ENCODE results near the gene CELF1. TPM values are rescaled to one million over a fixed set of nuclear protein-coding genes. Genes with fewer than 3 reads are reported as not detected.

The CELF1 gene
- 70.4 and 89.4 TPM in 2 replicates for total RNA-seq

DNA sequence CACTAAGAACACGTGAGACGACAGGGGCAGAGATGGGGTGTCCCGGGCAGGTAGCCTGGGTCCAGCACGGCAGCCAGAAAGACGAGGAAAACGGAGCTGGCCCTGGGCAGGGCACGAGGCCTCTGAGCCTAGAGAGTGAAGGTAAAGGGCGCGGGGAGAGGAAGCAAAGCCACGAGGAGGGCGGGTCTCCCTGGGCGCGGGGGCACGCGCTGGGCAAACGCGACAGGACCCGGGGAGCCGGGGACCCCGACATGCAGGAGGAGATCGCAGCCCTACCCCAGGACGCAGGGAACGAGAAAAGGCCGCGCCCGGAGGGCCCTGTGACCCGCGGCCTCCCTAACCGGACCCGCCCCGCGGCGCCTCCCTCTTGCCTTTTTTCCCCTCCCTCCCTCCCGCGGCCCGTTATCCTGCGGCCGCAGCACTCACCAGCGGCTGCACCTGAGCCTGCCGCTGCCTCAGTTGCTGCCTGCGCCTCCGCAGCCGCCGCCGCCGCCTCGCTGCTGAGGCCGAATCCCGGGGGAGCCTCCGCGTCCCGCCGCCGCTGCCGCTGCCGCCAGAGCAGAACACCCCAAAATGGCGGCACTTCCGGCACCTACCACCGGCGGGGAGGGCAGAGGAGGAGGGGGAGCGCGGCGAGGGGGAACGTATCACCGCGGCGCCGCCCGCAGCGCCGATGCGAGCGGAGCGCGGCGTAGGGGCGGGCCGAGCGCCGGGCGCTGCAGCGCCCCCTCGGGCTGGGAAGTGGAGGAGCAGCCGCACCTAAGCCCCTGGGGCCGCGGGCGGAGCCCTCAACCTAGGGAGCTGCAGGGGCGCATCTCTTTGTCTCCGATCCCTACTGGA lies at the start of gene CELF1:
Gene CELF1, minus strand, starts transcription at position 567 of the 840 bp plus-strand sequence. CDS start 53,609 bp downstream, outside the sequence.

DNA sequence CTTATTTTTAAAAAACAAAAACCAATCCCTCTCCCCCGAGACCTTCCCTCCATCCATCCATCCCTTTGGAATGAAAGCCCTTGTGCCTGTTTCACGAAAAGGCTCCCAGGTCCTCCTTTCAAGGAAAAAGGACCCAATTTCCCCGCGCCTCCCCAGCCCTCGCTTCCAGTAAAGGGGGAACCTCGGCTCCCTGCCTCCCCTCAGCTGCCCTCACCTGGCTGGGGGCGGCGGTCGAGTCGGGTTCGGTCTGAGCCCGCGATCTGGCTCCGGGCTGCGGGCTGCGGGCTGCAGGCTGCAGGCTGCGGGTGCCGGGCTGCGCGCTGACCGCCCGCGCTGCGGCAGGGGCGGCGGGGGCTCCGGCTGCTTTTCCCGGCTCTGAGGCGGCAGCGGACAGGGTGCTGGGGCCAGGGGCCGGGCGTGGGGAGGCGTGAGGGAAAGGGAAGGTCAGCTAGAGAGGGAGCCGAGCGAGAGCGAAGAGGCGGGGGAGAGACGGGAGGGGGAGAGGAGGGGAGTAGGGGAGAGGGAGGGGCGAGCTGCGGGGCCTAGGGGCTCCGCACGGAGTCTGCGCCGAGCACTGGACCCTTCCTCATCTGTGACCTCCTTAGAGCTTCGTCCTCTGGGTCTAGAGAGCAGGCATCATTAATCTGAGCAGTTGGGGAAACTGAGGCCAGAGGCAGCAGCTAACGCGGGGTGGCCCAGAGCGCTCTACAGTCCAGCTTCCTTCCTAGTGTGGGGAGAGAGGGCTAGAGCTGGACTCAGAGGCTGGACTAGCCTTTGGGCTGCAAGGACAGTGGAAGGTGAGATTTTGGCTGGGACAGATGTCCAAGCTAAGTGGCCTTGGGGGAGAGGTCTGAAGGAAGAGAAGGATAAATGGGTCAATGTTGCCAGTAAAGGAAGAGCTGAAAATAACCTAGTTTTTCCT lies 41.3 kb upstream of the CELF1 start, which contains the start of gene C1QTNF4:
Gene C1QTNF4, minus strand, starts transcription at position 478 of the 922 bp plus-strand sequence. CDS start 3,601 bp downstream, outside the sequence.

GRCh38 chr11:47586098-47586855 lies 33.3 kb upstream of the CELF1 start, which contains the start of gene FAM180B:
Gene FAM180B (plus strand): TSS chr11:47586678. CDS start chr11:47586769, 91 bp downstream.

DNA sequence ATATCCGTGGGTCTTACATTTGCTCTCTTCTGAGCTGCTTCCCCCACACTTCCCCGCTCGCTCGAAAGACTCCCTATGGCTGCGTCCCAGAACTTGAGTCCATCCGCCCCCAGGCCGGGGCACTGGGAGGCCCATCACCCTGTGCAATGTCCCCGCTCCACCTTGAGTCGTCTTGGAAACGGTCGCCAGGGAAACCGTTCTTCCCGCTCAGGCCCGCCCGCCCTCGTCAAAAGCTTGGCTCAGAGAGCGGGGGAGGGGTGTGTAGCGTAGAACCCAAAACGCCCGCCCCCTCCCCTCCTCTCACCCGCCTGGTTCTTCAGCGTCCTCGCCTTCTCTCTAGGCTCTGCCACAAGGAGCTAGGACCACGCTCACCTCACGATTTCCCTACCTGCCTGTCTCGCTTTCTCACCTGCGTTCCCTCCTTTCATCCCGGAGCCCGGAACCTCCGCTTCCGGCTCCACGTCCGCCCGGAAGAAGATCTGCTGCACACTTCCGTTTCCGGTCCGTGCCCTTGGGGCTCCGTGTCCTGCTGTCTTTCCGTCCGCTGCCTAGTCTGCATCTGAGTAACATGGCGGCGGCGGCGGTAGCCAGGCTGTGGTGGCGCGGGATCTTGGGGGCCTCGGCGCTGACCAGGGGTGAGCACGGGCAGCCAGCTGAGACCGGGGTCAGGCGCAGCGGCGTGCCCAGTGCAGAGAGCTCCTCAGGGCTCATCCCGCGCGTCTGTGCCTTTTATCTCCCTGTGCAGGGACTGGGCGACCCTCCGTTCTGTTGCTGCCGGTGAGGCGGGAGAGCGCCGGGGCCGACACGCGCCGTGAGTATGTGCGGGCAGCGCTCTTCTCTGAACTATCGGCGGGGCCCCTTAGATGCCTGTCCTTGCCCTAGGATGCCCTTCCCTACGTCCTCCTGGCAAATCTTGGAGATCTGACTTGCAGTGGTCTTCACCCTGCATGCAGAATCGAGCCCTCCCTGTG lies 25.9 kb upstream of the CELF1 start, which contains the start of the genes KBTBD4 and NDUFS3:
Gene KBTBD4, minus strand, starts transcription at position 447 of the 971 bp plus-strand sequence. Its CDS starts 19 bp downstream, at position 428.
Gene NDUFS3, plus strand, starts transcription at position 551 of the 971 bp plus-strand sequence. Its CDS starts 18 bp downstream, at position 569.

DNA sequence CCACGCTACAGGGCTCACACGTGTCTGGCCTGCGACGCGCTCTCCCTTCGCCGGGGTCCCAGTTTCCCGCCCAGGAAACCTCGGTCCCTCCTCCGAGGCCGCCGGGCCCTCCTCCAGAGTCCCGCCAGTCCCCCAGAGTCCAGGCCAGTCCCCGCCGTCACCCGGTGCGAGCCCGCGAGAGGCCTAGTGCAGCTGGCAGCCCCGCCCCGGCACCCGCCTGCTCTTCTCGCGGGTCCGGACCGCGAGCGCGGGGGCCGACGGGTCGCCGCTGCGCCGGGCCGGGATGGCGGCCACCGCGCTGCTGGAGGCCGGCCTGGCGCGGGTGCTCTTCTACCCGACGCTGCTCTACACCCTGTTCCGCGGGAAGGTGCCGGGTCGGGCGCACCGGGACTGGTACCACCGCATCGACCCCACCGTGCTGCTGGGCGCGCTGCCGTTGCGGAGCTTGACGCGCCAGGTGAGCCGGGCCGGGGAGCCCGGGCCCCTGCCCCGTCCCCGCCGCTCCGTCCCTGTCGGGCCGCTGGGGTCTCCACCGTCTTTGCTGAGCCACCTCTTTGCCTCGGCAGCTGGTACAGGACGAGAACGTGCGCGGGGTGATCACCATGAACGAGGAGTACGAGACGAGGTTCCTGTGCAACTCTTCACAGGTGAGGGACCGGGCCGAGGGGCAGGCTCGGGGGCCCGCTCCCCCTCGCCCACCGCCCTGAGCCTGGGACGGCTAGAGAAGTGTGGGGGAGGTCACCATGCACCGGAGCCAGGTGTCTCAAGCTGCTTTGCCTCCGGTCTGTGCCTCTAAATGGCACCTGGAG lies 12.6 kb upstream of the CELF1 start, which contains the start of gene PTPMT1:
Gene PTPMT1, plus strand, starts transcription at position 260 of the 809 bp plus-strand sequence. Its CDS starts 24 bp downstream, at position 284.

DNA sequence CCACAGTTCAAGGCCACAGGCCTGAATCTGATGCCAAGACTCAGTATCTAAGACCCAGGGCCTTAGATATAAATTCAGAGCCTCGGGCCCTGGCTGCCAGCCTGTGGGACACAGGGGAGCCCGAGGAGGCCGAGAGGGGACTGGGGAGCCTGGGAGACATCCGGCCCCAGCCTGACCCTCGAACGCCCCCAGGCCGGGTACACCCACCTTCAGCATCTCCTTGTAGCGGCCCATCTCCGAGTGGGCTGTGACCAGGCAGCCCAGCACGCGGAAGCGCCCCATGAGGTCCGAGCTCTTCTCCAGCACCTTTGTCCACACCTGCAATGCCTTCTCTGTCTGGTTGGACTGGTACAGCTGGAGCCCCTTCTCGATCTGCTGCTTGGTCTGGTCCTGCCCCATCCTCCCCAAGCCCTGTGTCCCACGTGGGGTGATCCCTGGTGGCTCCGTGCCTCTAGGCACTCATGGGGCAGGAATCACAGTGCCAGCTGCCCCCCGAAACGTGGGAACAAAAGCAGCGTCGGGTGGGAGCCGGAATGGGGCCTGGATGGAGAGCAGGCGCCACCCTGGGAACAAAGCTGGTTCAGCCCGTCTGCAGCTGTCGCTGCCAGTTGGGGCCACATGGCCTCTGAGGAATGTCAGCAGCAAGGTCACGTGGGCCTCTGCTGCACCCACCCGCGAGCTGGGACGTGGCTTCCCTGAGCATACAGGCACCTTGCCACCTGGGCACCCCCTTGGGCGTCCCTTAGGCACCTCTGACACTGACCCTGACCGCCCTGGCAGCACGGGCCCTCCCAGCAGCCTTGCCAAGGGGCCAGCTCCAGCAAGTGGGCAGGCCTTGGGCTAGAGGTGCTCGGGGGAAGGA lies 104.1 kb downstream of the CELF1 start, which contains the start of gene RAPSN:
Gene RAPSN, minus strand, starts transcription at position 571 of the 862 bp plus-strand sequence. Its CDS starts 172 bp downstream, at position 399.

DNA sequence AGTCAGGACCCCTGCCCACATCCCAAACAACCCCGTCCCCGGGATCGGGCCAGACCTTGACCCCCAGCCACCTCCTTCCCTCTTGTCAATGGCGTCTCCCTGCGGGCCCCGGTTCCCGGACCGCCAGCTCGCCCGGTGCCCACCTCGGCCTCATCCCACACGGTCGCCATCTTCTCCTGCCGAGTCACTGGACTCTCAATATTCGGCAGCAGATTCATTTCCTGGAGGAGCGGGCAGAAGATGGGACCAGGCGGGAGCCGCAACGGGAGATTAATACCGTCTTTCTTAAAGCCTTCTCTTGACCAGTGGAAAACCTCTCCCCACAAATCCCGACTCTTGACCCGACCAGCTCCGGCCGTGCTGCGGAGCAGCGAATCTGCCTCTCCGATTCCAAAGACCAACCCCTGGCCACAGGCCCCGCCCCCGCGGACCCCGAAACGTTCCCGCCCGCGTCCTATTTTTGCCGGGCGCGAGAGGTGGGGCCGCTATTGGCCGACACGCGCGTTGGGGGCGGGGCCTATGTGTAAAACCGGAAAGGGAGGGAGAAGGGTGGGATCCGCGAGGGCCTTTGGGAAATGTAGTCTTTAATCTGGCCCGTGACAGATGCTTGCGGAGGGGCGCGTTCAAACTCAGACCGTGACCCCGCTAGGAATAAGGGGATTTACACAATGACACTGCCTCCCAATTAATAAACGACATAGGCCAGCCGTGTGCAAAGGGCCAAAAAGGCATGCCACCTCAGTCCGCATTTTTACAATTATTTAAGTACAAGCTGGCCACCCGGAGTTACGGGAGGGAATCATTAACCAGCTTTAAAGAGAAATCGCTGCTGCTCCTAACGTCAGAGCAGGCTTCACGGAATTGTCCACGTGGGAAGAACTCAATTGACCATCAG lies 126.6 kb downstream of the CELF1 start, which contains the start of gene PSMC3:
Gene PSMC3, minus strand, starts transcription at position 378 of the 895 bp plus-strand sequence. Its CDS starts 160 bp downstream, at position 218.

Other genes starting within 250 kb of the CELF1 start
- gene MYBPC3, start 200.4 kb downstream of the CELF1 start, total RNA-seq, result not detected in 2 replicates
- gene SPI1, start 174.6 kb downstream of the CELF1 start, total RNA-seq, result not detected in 2 replicates
- 40.1 and 61.8 TPM in 2 replicates for gene SLC39A13, start 144.5 kb downstream of the CELF1 start, total RNA-seq
- gene PSMC3, start 126.7 kb downstream of the CELF1 start, total RNA-seq, result 204 and 267 TPM in 2 replicates
- 0.19 and 0.27 TPM in 2 replicates for gene RAPSN, start 104.0 kb downstream of the CELF1 start, total RNA-seq
- gene PTPMT1, start 12.5 kb upstream of the CELF1 start, total RNA-seq, result 76.9 and 84.1 TPM in 2 replicates
- gene KBTBD4, start 25.8 kb upstream of the CELF1 start, total RNA-seq, result 18.5 and 24.2 TPM in 2 replicates
- gene NDUFS3, start 25.9 kb upstream of the CELF1 start, total RNA-seq, result 71.4 and 85.6 TPM in 2 replicates
- gene FAM180B, start 33.5 kb upstream of the CELF1 start, total RNA-seq, result 0.09 TPM in 1 of 2 replicates, not detected in the other
- gene C1QTNF4, start 41.3 kb upstream of the CELF1 start, total RNA-seq, result 0.18 and 0.28 TPM in 2 replicates
- 59.4 and 80.4 TPM in 2 replicates for gene MTCH2, start 89.4 kb upstream of the CELF1 start, total RNA-seq
- 0.09 and 0.36 TPM in 2 replicates for gene AGBL2, start 162.2 kb upstream of the CELF1 start, total RNA-seq
- 40.8 and 62.5 TPM in 2 replicates for gene FNBP4, start 214.2 kb upstream of the CELF1 start, total RNA-seq